Measurements from ENCODE around the gene COL4A2.

The COL4A2 gene

GRCh38 chr13:110272227-110272626 lies 34.9 kb upstream of the COL4A2 start:
- DNase-seq (ENCODE audit: low read depth in 4 of 4, low spot score in 1 of 4), result no peak

DNA sequence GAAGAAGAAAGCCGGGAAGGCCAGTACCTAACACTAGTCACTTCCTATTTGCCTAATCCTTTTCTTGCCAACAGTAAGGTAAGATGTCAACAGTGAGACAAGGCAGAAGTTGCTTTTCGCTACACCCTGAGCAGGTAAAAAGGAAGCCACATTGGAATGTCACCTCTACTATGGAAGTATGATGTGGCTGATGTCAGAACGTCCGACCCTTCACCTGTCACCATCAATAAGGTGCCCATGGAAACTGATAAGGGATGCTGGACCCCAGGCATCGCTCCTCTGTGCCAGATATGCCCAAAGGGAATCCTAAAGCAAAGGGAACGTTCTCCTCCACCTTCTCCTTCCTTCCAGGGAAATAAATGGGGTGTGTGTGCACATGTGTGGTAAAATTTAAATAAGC lies 34.4 kb upstream of the COL4A2 start:
- DNase-seq (ENCODE audit: low read depth in 4 of 4, low spot score in 1 of 4), result no peak

GRCh38 chr13:110273254-110273653 lies 33.8 kb upstream of the COL4A2 start:
- no peak for DNase-seq (ENCODE audit: low read depth in 4 of 4, low spot score in 1 of 4)

DNA sequence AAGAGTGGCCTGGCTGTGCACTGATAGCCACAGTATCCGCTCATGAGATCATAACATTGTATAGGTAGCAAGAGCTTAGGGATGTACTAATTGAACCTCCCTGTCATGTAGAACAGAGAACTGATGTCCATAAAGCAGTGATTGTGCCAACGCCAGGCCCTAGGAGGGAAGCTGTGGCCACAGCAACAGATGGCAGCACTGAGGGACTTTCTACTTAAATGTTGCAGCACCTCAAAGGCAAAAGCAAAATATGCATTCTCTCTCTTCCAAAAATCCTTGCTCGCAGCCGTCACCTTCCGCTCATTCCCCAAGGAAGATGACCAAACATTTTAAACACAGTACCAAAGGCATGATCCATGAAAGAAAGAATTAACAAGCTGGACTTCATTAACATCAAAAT lies 32.4 kb upstream of the COL4A2 start:
- DNase-seq (ENCODE audit: low read depth in 4 of 4, low spot score in 1 of 4), result no peak

DNA sequence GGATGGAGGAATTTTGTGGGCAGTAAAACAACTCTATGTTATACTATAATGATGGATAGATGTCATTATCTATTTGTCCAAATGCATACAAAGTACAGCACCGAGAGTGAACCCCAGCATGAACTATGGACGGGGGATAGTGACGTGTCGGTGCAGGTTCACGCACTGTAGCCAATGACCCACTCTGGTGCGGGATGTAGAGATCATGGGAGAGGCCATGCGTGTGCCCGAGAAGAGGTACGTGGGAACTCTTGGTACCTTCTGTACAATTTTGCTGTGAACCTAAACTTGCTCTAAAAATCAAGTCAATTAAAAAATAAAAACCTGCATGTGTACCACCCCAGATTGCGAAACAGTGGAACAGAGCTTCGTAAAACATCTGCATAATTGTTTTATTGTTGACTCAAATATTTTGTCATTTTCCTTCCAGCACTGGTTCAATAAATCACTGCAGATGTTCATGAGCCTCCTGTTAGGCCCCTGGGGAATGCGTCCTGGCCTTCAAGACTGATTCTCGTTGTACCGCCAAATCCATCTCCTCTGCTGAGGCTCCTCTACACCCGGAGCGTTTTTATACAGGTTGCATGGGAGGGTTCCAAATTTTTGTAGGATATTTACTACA lies 31.0 kb upstream of the COL4A2 start:
- DNase-seq (ENCODE audit: low read depth in 4 of 4, low spot score in 1 of 4), result no peak

- DNase-seq (ENCODE audit: low read depth in 4 of 4, low spot score in 1 of 4), result no peak
These were observed 30.5 kb upstream of the COL4A2 start for GRCh38 chr13:110276553-110276950.

DNA sequence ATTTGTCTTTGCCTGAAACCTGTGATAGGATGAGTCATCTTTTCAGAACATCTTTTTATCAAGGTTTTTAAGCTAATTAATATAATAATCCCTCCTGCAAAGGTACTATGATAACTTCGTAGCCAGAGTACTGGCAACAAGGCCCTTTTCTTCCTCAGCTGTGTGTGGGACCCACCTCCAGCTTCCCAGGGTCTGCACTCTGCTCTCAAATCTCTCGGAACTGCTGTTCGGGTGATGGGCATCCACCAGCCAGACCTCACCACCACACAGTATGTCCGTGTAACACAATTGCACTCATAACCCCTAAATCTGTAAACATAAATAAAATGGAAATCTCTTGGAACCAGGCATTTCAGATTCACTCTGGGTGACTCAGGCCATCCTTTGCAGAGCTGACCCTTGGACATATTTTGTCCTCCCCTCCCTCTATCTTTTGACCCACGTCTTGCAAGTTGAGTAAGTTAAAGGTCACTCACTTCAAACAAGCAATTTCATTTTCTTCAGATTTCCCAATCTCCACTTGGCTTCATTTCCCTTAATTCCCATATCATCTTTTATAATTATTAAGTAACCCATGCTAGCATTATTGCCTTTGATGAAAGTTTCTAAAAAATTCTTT lies 29.6 kb upstream of the COL4A2 start:
- DNase-seq (ENCODE audit: low read depth in 4 of 4, low spot score in 1 of 4), result no peak

DNA sequence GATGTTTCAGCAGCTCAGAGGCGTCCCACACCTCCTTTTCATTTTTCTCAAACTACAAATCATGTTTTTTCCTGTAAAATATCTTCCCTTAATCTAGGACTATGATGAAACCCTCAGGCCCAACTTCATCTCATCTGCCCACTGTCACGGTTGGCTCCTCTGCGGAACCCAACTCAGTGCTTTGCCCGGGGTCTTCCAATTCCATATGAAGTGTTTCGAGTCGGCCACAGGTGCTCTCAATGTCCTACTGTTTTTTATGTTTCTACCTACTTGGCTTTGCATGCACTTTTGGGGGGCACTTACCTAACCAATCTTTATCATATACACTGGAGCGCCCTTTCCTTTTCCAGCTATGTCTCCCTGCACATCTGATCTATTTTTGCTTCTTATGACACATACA lies 28.2 kb upstream of the COL4A2 start:
- DNase-seq (ENCODE audit: low read depth in 4 of 4, low spot score in 1 of 4), result no peak

GRCh38 chr13:110279684-110280083 lies 27.4 kb upstream of the COL4A2 start:
- DNase-seq (ENCODE audit: low read depth in 4 of 4, low spot score in 1 of 4), result no peak

DNA sequence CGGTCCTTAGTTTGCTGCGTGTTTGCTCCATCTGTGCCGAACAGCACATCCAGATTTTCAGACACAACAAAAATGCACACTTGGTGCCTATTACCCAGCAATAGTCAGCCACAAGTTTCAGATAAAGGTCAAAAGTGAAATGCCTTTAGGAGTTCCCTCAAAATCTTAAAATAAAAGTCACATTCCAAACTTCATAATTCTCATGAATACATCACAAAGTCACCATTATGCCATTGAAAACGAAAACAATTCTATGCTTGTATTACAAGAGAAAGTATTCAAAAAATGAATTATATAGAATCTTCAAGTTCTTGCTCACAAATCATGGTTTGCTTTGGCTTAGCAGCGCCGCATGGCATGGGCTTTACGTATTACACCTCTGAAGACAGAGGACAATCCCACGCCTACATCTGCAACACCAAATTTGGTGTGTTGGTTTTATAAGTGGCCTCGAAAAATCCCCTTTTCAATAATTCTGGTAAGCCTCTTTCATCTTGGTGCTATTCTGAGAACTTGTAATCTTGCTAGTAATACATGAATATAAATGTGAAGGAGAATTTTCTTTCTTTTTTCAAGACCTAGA lies 26.8 kb upstream of the COL4A2 start:
- no peak for DNase-seq (ENCODE audit: low read depth in 4 of 4, low spot score in 1 of 4)

DNA sequence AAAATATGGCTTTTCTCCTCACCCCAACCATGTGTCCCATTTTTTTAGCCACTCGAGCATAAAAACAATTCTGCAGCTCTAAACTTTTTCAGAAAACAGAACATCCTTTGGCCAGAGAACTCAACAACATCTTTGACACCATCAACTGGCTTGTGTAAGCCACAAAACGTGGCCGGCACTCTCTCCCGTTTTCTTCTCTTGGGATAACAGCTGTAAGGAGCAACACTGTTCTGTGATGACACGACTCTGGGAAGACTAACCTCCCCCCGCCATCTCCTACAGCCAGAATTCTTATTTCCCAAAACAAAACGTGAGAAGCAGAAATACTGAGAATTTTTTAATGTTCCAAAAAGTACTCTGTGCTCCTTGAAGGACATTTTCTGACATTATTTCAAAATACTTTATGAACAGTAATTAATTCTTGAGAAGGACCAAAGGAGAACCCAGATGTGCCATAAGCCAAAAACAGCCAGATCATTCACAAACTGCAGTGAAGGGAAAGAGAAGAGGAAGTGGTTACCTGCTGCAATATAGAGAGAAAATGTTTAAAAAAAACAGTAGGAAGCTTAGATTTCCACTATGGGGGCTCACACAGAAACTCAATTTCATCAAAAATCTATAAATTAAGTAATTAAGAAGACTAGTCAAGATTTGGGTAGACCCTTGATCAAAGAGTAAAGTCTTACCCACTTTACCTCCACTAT lies 25.9 kb upstream of the COL4A2 start:
- DNase-seq (ENCODE audit: low read depth in 4 of 4, low spot score in 1 of 4), result no peak

GRCh38 chr13:110281736-110282135 lies 25.3 kb upstream of the COL4A2 start:
- DNase-seq (ENCODE audit: low read depth in 4 of 4, low spot score in 1 of 4), result no peak

DNA sequence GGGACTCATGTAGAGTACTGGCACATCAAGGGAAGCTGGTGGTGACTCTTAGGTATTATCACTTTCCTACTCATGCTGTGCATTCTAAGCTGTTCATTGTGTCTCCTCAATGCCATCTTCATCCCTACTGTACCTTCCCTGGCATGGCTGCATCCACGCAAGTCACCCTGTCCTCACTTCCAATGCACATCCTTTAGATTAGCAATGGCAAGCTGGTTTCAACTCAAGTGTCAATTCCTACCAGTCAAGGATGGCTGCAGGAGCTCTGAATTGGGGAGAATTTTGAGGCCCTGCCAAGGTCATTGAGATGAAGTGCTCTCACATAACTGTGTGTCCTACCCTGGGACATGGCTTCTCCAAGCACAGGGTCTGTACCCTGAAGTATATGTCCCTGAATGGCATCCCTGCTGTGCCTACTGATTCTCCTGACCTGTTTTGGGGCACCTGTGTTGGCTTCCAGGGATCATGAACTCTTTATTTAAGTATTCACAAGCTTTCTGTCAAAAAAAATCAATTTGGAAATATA lies 24.7 kb upstream of the COL4A2 start:
- DNase-seq (ENCODE audit: low read depth in 4 of 4, low spot score in 1 of 4), result no peak

GRCh38 chr13:110283736-110284517 lies 23.2 kb upstream of the COL4A2 start:
- no peak for DNase-seq (ENCODE audit: low read depth in 4 of 4, low spot score in 1 of 4)

GRCh38 chr13:110284779-110285484 lies 22.2 kb upstream of the COL4A2 start:
- no peak for DNase-seq (ENCODE audit: low read depth in 4 of 4, low spot score in 1 of 4)

DNA sequence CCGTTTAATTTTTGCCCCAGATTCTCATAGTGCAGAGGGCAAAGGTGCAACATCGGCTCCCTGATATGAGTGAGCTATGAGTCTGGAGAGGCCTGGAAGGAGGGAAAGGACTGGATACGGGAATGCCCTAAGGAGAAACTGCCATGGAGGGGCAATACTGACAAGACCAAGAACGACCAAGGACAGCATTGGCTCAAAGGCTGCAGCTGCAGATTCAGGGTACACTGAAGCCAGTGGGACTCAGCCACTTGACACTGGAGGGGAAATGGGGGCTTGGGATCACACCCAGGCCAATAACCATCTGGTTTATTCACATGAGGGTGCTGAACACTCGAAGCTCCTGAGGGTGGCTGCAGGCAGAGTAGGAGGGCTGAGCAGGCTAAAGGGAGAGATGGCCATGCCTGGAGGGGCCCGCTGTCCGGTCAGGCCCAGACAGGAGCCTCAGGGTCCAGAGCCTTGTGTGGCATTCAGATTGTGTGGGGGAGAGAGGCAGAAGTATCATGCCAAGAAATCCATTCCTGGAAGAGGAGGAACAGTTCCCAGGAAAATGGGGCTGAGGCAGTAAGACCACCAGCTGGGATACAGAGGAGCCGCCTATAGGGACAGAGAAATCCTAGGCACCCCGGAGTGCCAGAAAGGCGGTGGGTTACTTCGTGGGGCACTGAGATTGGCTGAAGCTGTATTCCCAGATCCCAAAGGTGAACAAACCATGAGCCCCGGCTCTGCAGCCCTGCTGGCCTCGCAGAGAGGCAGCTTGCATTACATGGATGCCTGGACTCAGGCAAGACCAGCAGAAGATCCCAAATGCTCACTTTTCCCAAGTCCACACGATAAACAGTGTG lies 20.9 kb upstream of the COL4A2 start:
- no peak for DNase-seq (ENCODE audit: low read depth in 4 of 4, low spot score in 1 of 4)

- no peak for DNase-seq (ENCODE audit: low read depth in 4 of 4, low spot score in 1 of 4)
These were observed 20.0 kb upstream of the COL4A2 start for GRCh38 chr13:110286833-110287819.

GRCh38 chr13:110289174-110289573 lies 17.9 kb upstream of the COL4A2 start:
- DNase-seq (ENCODE audit: low read depth in 4 of 4, low spot score in 1 of 4), result no peak

- DNase-seq (ENCODE audit: low read depth in 4 of 4, low spot score in 1 of 4), result no peak
These were observed 17.4 kb upstream of the COL4A2 start for GRCh38 chr13:110289661-110290060.

Measured in stimulated activated CD4-positive, alpha-beta T cell treated with anti-CD3 and anti-CD28 coated beads, Interleukin-1b, Interleukin-23, amount 100 ng/mL, for 24 hours (primary cell).